ENCODE measurements around the gene CDC14A.

Gene CDC14A

DNA sequence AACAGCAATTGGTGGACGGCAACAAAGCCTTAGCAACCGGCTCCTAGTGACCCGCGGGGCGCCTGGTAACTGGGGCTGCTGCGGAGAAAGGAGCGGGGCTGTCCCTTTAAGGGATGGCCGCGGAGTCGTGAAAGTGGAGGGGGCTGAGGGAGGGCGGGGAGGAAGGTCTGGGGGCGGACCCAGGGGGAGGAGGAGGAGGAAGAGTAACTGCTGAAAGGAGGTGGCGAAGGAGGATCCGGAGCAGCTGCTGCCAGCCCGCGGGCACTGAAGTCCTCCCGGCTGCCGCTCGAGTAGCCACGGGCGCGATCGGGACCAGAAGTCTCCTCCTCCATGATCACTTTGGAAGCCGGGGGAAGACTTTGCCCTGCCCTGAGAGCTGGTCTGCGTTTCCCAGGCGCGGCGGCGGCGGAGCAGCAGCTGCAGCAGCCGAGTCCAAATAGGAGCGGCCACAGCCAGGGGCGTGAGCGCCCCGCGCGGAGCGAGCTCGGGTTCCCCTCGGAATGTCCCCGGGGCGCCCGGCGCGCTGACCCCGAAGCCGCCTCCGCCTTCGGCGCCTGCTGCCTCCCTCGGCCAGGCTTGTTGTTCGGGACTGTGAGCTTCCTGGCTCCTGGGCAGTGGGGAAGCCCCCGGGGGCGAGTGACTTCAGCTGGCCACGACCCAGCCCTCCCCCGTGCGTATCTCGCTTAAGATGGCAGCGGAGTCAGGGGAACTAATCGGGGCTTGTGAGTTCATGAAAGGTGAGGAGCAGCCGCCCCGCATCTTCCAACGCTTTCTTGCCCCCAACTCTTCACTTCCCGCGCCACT, at the start of gene CDC14A:
Gene CDC14A, plus strand, starts transcription at position 240 of the 804 bp plus-strand sequence. Its CDS starts 449 bp downstream, at position 689.
- H3K4me3 Mint-ChIP-seq, result peak within 1 kb of the TSS; percentile 99

DNA sequence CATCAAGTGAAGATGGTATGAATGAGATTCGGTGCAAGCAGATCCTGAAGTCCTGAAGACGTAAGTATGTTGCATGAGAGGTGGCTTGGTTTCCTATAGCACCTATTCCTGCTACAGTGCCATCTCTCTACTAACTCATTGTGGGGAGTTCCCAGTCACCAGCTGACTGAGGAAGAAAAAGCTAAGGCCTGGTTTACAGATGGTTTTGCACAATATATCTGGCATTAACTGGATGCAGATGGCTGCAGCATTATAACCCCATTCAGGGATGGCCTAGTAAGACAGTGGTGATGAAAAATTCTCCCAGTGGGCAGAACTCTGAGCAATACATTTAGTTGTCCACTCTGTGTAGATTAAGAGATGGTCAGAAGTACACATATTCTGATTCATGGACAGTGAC, 49.6 kb upstream of the CDC14A start:
- Mint-ChIP-seq H3K4me1 (no peaks in the 10 kb centered on the region), H3K4me3 (no peak overlapping the region), H3K27me3 (peaks cover under 1% of the 10 kb centered on the region), H3K36me3 (no peaks in the 10 kb centered on the region), H3K9me3 (no peaks in the 10 kb centered on the region), H3K27ac (no peak overlapping the region)
- ATAC-seq, result no peak

More for the DNA sequence above, at the start of gene CDC14A:
- ATAC-seq, result peak; percentile 86
- H3K27me3 Mint-ChIP-seq, result no peaks in the 10 kb centered on the region
- no peaks in the 10 kb centered on the region for H3K9me3 Mint-ChIP-seq
- H3K4me1 Mint-ChIP-seq, result peaks cover 51% of the 10 kb centered on the region
- no peaks in the 10 kb centered on the region for H3K36me3 Mint-ChIP-seq
- H3K27ac Mint-ChIP-seq, result peak within 1 kb of the TSS; percentile 92

DNA sequence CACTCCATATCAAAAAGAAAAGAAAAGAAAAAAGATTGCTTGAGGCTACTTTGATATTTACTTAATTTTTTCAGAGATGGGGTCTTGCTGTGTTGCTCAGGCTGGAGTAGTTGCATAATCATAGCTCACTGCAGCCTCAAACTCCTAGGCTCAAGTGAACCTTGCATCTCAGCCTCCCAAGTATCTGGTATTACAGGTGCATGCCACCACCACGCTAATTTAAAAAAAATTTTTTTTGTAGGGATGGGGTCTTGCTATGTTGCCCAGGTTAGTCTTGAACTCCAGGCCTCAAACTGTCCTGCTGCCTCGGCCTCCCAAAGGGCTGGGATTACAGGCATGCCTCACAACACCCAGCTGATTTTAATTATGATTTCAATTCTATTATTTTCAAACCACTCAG, 48.1 kb upstream of the CDC14A start:
- Mint-ChIP-seq H3K27ac (no peak overlapping the region), H3K27me3 (peaks cover 8% of the 10 kb centered on the region), H3K4me1 (no peaks in the 10 kb centered on the region), H3K4me3 (no peak overlapping the region), H3K36me3 (peaks cover 5% of the 10 kb centered on the region), H3K9me3 (no peaks in the 10 kb centered on the region)
- no peak for ATAC-seq

- Mint-ChIP-seq H3K9me3 (no peaks in the 10 kb centered on the region), H3K36me3 (peaks cover 5% of the 10 kb centered on the region), H3K27ac (no peak overlapping the region), H3K4me1 (no peaks in the 10 kb centered on the region), H3K4me3 (no peak overlapping the region), H3K27me3 (peaks cover 8% of the 10 kb centered on the region)
- ATAC-seq, result no peak
Measured at GRCh38 chr1:100304921-100305320, 47.4 kb upstream of the CDC14A start.

DNA sequence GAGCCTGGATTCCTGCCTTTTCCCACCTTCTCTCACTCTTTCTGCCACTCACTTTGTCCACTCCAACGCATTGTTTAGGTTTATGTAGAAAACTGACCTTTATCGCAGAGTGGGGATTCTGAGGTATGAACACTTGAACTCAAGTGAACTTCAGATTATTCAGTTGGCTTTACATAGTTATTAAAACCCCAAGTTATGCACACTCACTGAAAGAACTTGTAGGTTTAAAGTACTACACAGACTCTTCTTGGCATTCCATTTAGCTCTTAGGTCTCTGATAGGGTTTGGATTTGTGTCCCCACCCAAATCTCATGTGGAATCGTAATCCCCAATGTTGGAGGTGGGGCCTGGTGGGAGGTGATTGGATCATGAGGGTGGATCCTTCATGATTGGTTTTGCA, 46.4 kb upstream of the CDC14A start:
- no peak overlapping the region for H3K4me3 Mint-ChIP-seq
- H3K4me1 Mint-ChIP-seq, result no peaks in the 10 kb centered on the region
- H3K27ac Mint-ChIP-seq, result no peak overlapping the region
- H3K36me3 Mint-ChIP-seq, result peaks cover 5% of the 10 kb centered on the region
- H3K27me3 Mint-ChIP-seq, result peaks cover 8% of the 10 kb centered on the region
- no peaks in the 10 kb centered on the region for H3K9me3 Mint-ChIP-seq
- no peak for ATAC-seq

DNA sequence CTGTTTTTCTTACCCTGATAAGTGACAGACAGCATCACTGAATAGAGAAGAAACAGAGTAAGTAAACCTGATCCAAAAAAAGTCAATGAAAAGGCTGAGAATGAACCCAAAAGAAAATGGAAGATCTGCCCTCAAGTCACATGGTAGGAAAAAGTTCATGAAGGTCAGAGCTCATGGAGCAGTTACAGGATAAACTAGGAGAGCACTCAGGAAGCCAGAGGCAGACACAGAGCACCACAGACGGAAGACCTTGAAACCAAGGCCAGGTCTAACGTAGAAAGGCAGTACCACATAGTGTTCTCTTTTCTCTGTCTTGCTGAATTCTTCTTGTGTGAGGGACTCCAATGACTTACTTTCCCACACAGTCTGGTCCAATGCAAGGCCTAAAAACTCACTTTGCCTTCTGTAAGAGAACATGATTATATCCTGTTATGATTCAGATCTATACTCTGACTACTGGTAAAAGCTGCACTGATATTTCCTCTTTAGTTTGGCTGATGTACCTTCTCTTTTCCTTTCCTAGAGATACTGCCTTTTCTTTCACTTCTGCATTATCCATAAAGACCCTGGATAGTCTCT, 45.5 kb upstream of the CDC14A start:
- no peak overlapping the region for H3K4me3 Mint-ChIP-seq
- H3K36me3 Mint-ChIP-seq, result peaks cover 5% of the 10 kb centered on the region
- no peaks in the 10 kb centered on the region for H3K9me3 Mint-ChIP-seq
- no peak overlapping the region for H3K27ac Mint-ChIP-seq
- peaks cover 8% of the 10 kb centered on the region for H3K27me3 Mint-ChIP-seq
- ATAC-seq, result no peak
- H3K4me1 Mint-ChIP-seq, result no peaks in the 10 kb centered on the region

DNA sequence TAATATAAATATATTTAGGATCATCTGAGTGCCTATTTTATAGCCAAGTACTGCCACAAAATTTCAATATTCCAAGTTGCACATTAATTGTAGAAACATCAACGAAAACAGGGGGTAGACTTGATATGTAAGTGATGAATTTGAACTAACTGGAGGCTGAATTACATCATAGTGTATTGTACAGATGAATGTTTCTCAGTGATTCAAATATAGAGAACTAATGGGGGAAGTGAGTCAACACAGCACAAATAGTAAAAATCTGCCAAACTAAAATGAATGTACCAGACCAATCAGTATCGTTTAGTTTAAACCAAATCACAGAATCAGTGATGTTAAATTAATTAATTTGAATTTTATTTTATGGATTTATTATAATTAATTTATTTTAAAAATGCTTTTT, 43.5 kb upstream of the CDC14A start:
- no peak for ATAC-seq
- H3K36me3 Mint-ChIP-seq, result peaks cover 5% of the 10 kb centered on the region

GRCh38 chr1:100309863-100310262, 42.4 kb upstream of the CDC14A start:
- peaks cover 5% of the 10 kb centered on the region for H3K36me3 Mint-ChIP-seq
- no peak for ATAC-seq
- no peak overlapping the region for H3K27ac Mint-ChIP-seq
- H3K4me3 Mint-ChIP-seq, result no peak overlapping the region
- H3K4me1 Mint-ChIP-seq, result no peaks in the 10 kb centered on the region
- no peaks in the 10 kb centered on the region for H3K9me3 Mint-ChIP-seq
- peaks cover 8% of the 10 kb centered on the region for H3K27me3 Mint-ChIP-seq

More for the DNA sequence above, 43.5 kb upstream of the CDC14A start:
- H3K4me3 Mint-ChIP-seq, result no peak overlapping the region
- peaks cover 8% of the 10 kb centered on the region for H3K27me3 Mint-ChIP-seq
- H3K27ac Mint-ChIP-seq, result no peak overlapping the region
- H3K4me1 Mint-ChIP-seq, result no peaks in the 10 kb centered on the region
- no peaks in the 10 kb centered on the region for H3K9me3 Mint-ChIP-seq

GRCh38 chr1:100313382-100313781, 38.9 kb upstream of the CDC14A start:
- H3K9me3 Mint-ChIP-seq, result no peaks in the 10 kb centered on the region
- no peak overlapping the region for H3K27ac Mint-ChIP-seq
- H3K4me1 Mint-ChIP-seq, result no peaks in the 10 kb centered on the region
- ATAC-seq, result no peak
- no peaks in the 10 kb centered on the region for H3K36me3 Mint-ChIP-seq
- H3K4me3 Mint-ChIP-seq, result no peak overlapping the region
- H3K27me3 Mint-ChIP-seq, result peaks cover 1% of the 10 kb centered on the region

GRCh38 chr1:100316622-100317021, 35.7 kb upstream of the CDC14A start:
- H3K9me3 Mint-ChIP-seq, result peaks cover 13% of the 10 kb centered on the region
- H3K4me1 Mint-ChIP-seq, result no peaks in the 10 kb centered on the region
- H3K27me3 Mint-ChIP-seq, result no peaks in the 10 kb centered on the region
- peaks cover 8% of the 10 kb centered on the region for H3K36me3 Mint-ChIP-seq
- no peak for ATAC-seq
- H3K4me3 Mint-ChIP-seq, result no peak overlapping the region
- no peak overlapping the region for H3K27ac Mint-ChIP-seq

DNA sequence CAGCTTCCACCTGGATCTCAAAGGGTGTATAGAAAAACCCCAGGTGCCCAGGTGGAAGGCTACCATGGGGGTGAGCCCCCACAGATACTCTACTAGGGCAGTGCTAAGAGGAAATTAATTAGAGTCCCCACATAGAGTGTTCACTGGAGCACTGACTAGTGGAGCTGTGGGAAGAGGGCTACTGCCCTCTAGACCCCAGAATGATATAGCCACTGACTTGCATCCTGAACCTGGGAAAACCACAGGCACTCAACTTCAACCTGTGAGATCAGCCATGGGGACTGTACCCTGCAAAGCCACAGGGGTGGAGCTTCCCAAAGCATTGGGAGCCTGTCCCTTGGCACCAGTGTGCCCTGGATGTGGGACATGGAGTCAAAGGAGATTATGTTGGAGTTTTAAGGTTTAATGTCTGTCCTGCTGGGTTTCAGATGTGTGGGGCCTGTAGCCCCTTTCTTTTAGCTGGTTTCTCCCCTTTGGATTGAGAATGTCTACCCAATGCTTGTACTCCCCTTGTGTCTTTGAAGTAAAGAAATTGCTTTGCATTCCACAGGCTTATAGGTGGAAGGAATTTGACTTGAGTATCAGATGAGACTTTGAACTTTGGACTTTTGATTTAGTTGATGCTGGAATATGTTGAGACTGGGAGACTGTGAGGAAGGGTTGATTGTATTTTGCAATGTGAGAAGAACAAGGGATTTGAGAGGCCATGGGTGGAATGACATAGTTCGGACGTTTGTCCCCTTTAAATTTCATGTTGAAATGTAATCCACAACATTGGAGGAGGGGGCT, 31.8 kb upstream of the CDC14A start:
- Mint-ChIP-seq H3K36me3 (peaks cover 8% of the 10 kb centered on the region), H3K4me3 (no peak overlapping the region), H3K27ac (no peak overlapping the region), H3K27me3 (no peaks in the 10 kb centered on the region), H3K9me3 (peaks cover 13% of the 10 kb centered on the region), H3K4me1 (no peaks in the 10 kb centered on the region)
- ATAC-seq, result no peak

DNA sequence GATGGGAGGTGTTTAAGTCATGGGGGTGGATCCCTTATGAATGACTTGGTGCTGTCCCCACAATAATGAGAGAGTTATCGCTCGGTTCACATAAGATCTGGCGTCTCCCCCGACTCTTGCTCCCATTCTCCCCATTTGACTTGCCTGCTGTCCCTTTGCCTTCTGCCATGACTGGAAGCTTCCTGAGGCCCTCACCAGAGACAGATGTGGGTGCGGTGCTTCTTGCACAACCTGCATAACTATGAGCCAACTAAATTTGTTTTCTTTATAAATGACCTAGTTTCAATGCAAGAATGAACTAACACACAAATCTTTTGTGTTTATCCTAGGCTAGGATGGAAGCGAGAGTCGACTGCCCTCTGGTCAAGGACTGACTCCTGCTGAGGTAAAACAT, 31.2 kb upstream of the CDC14A start:
- H3K27me3 Mint-ChIP-seq, result no peaks in the 10 kb centered on the region
- peaks cover 8% of the 10 kb centered on the region for H3K36me3 Mint-ChIP-seq
- H3K4me1 Mint-ChIP-seq, result no peaks in the 10 kb centered on the region
- peaks cover 13% of the 10 kb centered on the region for H3K9me3 Mint-ChIP-seq
- no peak overlapping the region for H3K4me3 Mint-ChIP-seq
- H3K27ac Mint-ChIP-seq, result no peak overlapping the region
- ATAC-seq, result no peak

- Mint-ChIP-seq H3K36me3 (peaks cover 8% of the 10 kb centered on the region), H3K4me1 (no peaks in the 10 kb centered on the region), H3K27ac (no peak overlapping the region), H3K4me3 (no peak overlapping the region), H3K27me3 (peaks cover 3% of the 10 kb centered on the region), H3K9me3 (peaks cover 13% of the 10 kb centered on the region)
- ATAC-seq, result no peak
Measured at GRCh38 chr1:100321506-100321905, 30.8 kb upstream of the CDC14A start.

- Mint-ChIP-seq H3K36me3 (peaks cover 8% of the 10 kb centered on the region), H3K27me3 (peaks cover 8% of the 10 kb centered on the region), H3K9me3 (peaks cover 13% of the 10 kb centered on the region), H3K4me1 (no peaks in the 10 kb centered on the region), H3K4me3 (no peak overlapping the region), H3K27ac (no peak overlapping the region)
- ATAC-seq, result no peak
Measured at GRCh38 chr1:100322436-100323211, 29.7 kb upstream of the CDC14A start.
